IPS-18a (cell line): Measurements from ENCODE around the gene SIRT2.

Experiments
- H3K27ac ChIP-seq: one replicate; pipeline ENCODE4 v1.5.1; 2013; ENCODE audit warnings: low read length
- H3K27me3 ChIP-seq: one replicate; pipeline ENCODE4 v1.6.1; 2013; ENCODE audit warnings: mild to moderate bottlenecking, low read length; ENCODE audit not compliant: control insufficient read depth, insufficient read depth
- H3K36me3 ChIP-seq: one replicate; pipeline ENCODE4 v1.6.1; 2013; ENCODE audit warnings: low read depth, low read length; ENCODE audit not compliant: control insufficient read depth
- H3K4me1 ChIP-seq: one replicate; pipeline ENCODE4 v1.6.1; 2013; ENCODE audit warnings: low read depth, low read length; ENCODE audit not compliant: control insufficient read depth
- H3K4me3 ChIP-seq: one replicate; pipeline ENCODE4 v1.5.1; 2013; ENCODE audit warnings: low read length
- H3K9ac ChIP-seq: one replicate; pipeline ENCODE4 v1.6.1; 2013; ENCODE audit warnings: mild to moderate bottlenecking, low read length, moderate library complexity
- H3K9me3 ChIP-seq: one replicate; pipeline ENCODE4 v1.6.1; 2013; ENCODE audit warnings: low read depth, low read length; ENCODE audit not compliant: control insufficient read depth

SIRT2 gene

GRCh38 chr19:38853214-38853613 is 46.2 kb downstream of the SIRT2 start:
- Histone ChIP-seq H3K4me1 (peaks cover 7% of the 10 kb centered on the region), H3K36me3 (no peaks in the 10 kb centered on the region), H3K4me3 (peak overlapping the region; percentile 83), H3K9me3 (no peaks in the 10 kb centered on the region), H3K27ac (no peak overlapping the region), H3K27me3 (no peaks in the 10 kb centered on the region), H3K9ac (peak overlapping the region; percentile 81)

- Histone ChIP-seq H3K9ac (peak overlapping the region; percentile 81), H3K27me3 (no peaks in the 10 kb centered on the region), H3K4me1 (peaks cover 7% of the 10 kb centered on the region), H3K27ac (peak overlapping the region; percentile 69), H3K9me3 (no peaks in the 10 kb centered on the region), H3K4me3 (peak overlapping the region; percentile 83), H3K36me3 (peaks cover 3% of the 10 kb centered on the region)
Observed at GRCh38 chr19:38852231-38853044, 47.0 kb downstream of the SIRT2 start.

- peak overlapping the region; percentile 36 for H3K27ac ChIP-seq
- H3K27me3 ChIP-seq, result no peaks in the 10 kb centered on the region
- H3K4me3 ChIP-seq, result peak overlapping the region; percentile 83
- no peaks in the 10 kb centered on the region for H3K9me3 ChIP-seq
- H3K4me1 ChIP-seq, result peaks cover 7% of the 10 kb centered on the region
- peak overlapping the region; percentile 34 for H3K9ac ChIP-seq
- H3K36me3 ChIP-seq, result peaks cover 10% of the 10 kb centered on the region
Observed at GRCh38 chr19:38851622-38852230, 47.7 kb downstream of the SIRT2 start.

- Histone ChIP-seq H3K4me3 (peak overlapping the region; percentile 79), H3K27me3 (no peaks in the 10 kb centered on the region), H3K27ac (peak overlapping the region; percentile 36), H3K4me1 (peaks cover 7% of the 10 kb centered on the region), H3K36me3 (peaks cover 17% of the 10 kb centered on the region), H3K9ac (peak overlapping the region; percentile 34), H3K9me3 (no peaks in the 10 kb centered on the region)
Observed at GRCh38 chr19:38850976-38851621, 48.3 kb downstream of the SIRT2 start.

GRCh38 chr19:38850436-38850975 is 48.9 kb downstream of the SIRT2 start:
- peak overlapping the region; percentile 34 for H3K9ac ChIP-seq
- H3K4me1 ChIP-seq, result peaks cover 7% of the 10 kb centered on the region
- peak overlapping the region; percentile 79 for H3K4me3 ChIP-seq
- peaks cover 23% of the 10 kb centered on the region for H3K36me3 ChIP-seq
- peak overlapping the region; percentile 36 for H3K27ac ChIP-seq
- H3K27me3 ChIP-seq, result no peaks in the 10 kb centered on the region
- H3K9me3 ChIP-seq, result no peaks in the 10 kb centered on the region

- peak within 1 kb of the TSS; percentile 95 for H3K4me3 ChIP-seq
- H3K4me1 ChIP-seq, result peaks cover 7% of the 10 kb centered on the region
- H3K27ac ChIP-seq, result peak within 1 kb of the TSS; percentile 95
- H3K36me3 ChIP-seq, result peaks cover 28% of the 10 kb centered on the region
- H3K27me3 ChIP-seq, result no peaks in the 10 kb centered on the region
- H3K9ac ChIP-seq, result peak within 1 kb of the TSS; percentile 97
- H3K9me3 ChIP-seq, result no peaks in the 10 kb centered on the region
Observed at GRCh38 chr19:38849860-38850435, 49.5 kb downstream of the SIRT2 start, which contains the start of gene HNRNPL. HNRNPL (minus strand) TSS chr19:38849986; CDS start chr19:38849966, 20 bp downstream.

- peak overlapping the region; percentile 97 for H3K9ac ChIP-seq
- peak overlapping the region; percentile 95 for H3K4me3 ChIP-seq
- H3K9me3 ChIP-seq, result no peaks in the 10 kb centered on the region
- peaks cover 7% of the 10 kb centered on the region for H3K4me1 ChIP-seq
- H3K27ac ChIP-seq, result peak overlapping the region; percentile 95
- no peaks in the 10 kb centered on the region for H3K27me3 ChIP-seq
- peaks cover 35% of the 10 kb centered on the region for H3K36me3 ChIP-seq
Observed at GRCh38 chr19:38849147-38849859, 50.1 kb downstream of the SIRT2 start.

- Histone ChIP-seq H3K4me3 (peak overlapping the region; percentile 95), H3K27me3 (no peaks in the 10 kb centered on the region), H3K9me3 (no peaks in the 10 kb centered on the region), H3K9ac (peak overlapping the region; percentile 97), H3K36me3 (peaks cover 42% of the 10 kb centered on the region), H3K27ac (peak overlapping the region; percentile 95), H3K4me1 (peaks cover 7% of the 10 kb centered on the region)
Observed at GRCh38 chr19:38848299-38849146, 50.9 kb downstream of the SIRT2 start.

GRCh38 chr19:38846097-38846496 is 53.3 kb downstream of the SIRT2 start:
- no peak overlapping the region for H3K9ac ChIP-seq
- H3K4me1 ChIP-seq, result peaks cover 2% of the 10 kb centered on the region
- H3K36me3 ChIP-seq, result peaks cover 67% of the 10 kb centered on the region
- H3K9me3 ChIP-seq, result no peaks in the 10 kb centered on the region
- H3K4me3 ChIP-seq, result no peak overlapping the region
- no peak overlapping the region for H3K27ac ChIP-seq
- no peaks in the 10 kb centered on the region for H3K27me3 ChIP-seq

- Histone ChIP-seq H3K27ac (no peak overlapping the region), H3K4me1 (no peaks in the 10 kb centered on the region), H3K36me3 (peaks cover 73% of the 10 kb centered on the region), H3K9me3 (no peaks in the 10 kb centered on the region), H3K4me3 (no peak overlapping the region), H3K27me3 (no peaks in the 10 kb centered on the region), H3K9ac (no peak overlapping the region)
Observed at GRCh38 chr19:38845374-38846024, 53.9 kb downstream of the SIRT2 start.
